GM21825 (cell line): ENCODE results near the gene RGL3.
"Not testable (repeated sequence)": the region's sequence is repeated elsewhere in the genome, so short reads cannot be mapped to it uniquely, and the experiment has no call there.

Experiments used
- ATAC-seq: cut with Tn5 transposase; IDR thresholded peaks from one replicate; pipeline ENCODE4 v1.9.1; 2021; ENCODE audit warnings: mild to moderate bottlenecking, moderate library complexity; ENCODE audit not compliant: unreplicated experiment

RGL3 gene

GRCh38 chr19:11418549-11419506 lies at the start of gene RGL3:
RGL3 (minus strand) TSS chr19:11419314; CDS start chr19:11419278, 36 bp downstream.
- ATAC-seq: no peak

- ATAC-seq: not testable (repeated sequence)
Observed at GRCh38 chr19:11468266-11468845, 49.2 kb upstream of the RGL3 start.

- ATAC-seq: no peak
Observed at GRCh38 chr19:11465600-11465999, 46.5 kb upstream of the RGL3 start.

GRCh38 chr19:11464333-11465265 lies 45.5 kb upstream of the RGL3 start:
- no peak for ATAC-seq

GRCh38 chr19:11463391-11463790 lies 44.3 kb upstream of the RGL3 start:
- no peak for ATAC-seq

GRCh38 chr19:11461453-11461852 lies 42.3 kb upstream of the RGL3 start:
- no peak for ATAC-seq

- ATAC-seq: no peak
Observed at GRCh38 chr19:11460207-11460606, 41.1 kb upstream of the RGL3 start.

GRCh38 chr19:11458912-11459311 lies 39.8 kb upstream of the RGL3 start:
- ATAC-seq: not testable (repeated sequence)

- no peak for ATAC-seq
Observed at GRCh38 chr19:11458236-11458900, 39.3 kb upstream of the RGL3 start.

- ATAC-seq: no peak
Observed at GRCh38 chr19:11457831-11458230, 38.7 kb upstream of the RGL3 start.

GRCh38 chr19:11457115-11457514 lies 38.0 kb upstream of the RGL3 start:
- no peak for ATAC-seq

GRCh38 chr19:11456659-11457058 lies 37.5 kb upstream of the RGL3 start:
- no peak for ATAC-seq

GRCh38 chr19:11455233-11455554 lies 36.1 kb upstream of the RGL3 start:
- ATAC-seq: not testable (repeated sequence)

GRCh38 chr19:11453468-11454341 lies 34.6 kb upstream of the RGL3 start:
- no peak for ATAC-seq

GRCh38 chr19:11452620-11453310 lies 33.7 kb upstream of the RGL3 start:
- ATAC-seq: no peak

- no peak for ATAC-seq
Observed at GRCh38 chr19:11451871-11452619, 32.9 kb upstream of the RGL3 start.

- no peak for ATAC-seq
Observed at GRCh38 chr19:11451327-11451870, 32.3 kb upstream of the RGL3 start.
